NCI-H1694 (cell line): ENCODE measurements around the gene FABP7.
"Not testable (repeated sequence)": the region's sequence is repeated elsewhere in the genome, so short reads cannot be mapped to it uniquely, and the experiment has no call there.

Source experiments
- DNase-seq: peaks from one replicate; lab custom pipeline; 2025; lab: John Stamatoyannopoulos, UW

FABP7 gene

GRCh38 chr6:122779667-122780066 is at the start of gene FABP7:
FABP7 (plus strand) TSS chr6:122779716; CDS start chr6:122779795, 79 bp downstream.
- no peak for DNase-seq

GRCh38 chr6:122730334-122730733 is 49.2 kb upstream of the FABP7 start:
- no peak for DNase-seq

GRCh38 chr6:122730775-122731386 is 48.6 kb upstream of the FABP7 start:
- DNase-seq = peak; percentile 61

GRCh38 chr6:122733259-122733658 is 46.3 kb upstream of the FABP7 start:
- no peak for DNase-seq

- no peak for DNase-seq
Measured at GRCh38 chr6:122734529-122735395, 44.8 kb upstream of the FABP7 start.

GRCh38 chr6:122735582-122735981 is 43.9 kb upstream of the FABP7 start:
- peak; percentile 83 for DNase-seq

- DNase-seq = peak; percentile 72
Measured at GRCh38 chr6:122736163-122736562, 43.4 kb upstream of the FABP7 start.

GRCh38 chr6:122736616-122737015 is 42.9 kb upstream of the FABP7 start:
- DNase-seq = no peak

GRCh38 chr6:122740091-122740490 is 39.4 kb upstream of the FABP7 start:
- no peak for DNase-seq

GRCh38 chr6:122740936-122741335 is 38.6 kb upstream of the FABP7 start:
- DNase-seq = no peak

GRCh38 chr6:122744247-122744646 is 35.3 kb upstream of the FABP7 start:
- DNase-seq = not testable (repeated sequence)

- DNase-seq = not testable (repeated sequence)
Measured at GRCh38 chr6:122744856-122745255, 34.7 kb upstream of the FABP7 start.

- DNase-seq = no peak
Measured at GRCh38 chr6:122746688-122747087, 32.8 kb upstream of the FABP7 start.

GRCh38 chr6:122747573-122747972 is 31.9 kb upstream of the FABP7 start:
- no peak for DNase-seq

GRCh38 chr6:122748945-122749344 is 30.6 kb upstream of the FABP7 start:
- DNase-seq = not testable (repeated sequence)

- no peak for DNase-seq
Measured at GRCh38 chr6:122749451-122750050, 30.0 kb upstream of the FABP7 start.

GRCh38 chr6:122751326-122751725 is 28.2 kb upstream of the FABP7 start:
- DNase-seq = no peak

- DNase-seq = no peak
Measured at GRCh38 chr6:122752459-122752858, 27.1 kb upstream of the FABP7 start.

GRCh38 chr6:122753000-122753687 is 26.4 kb upstream of the FABP7 start:
- no peak for DNase-seq

GRCh38 chr6:122753688-122754056 is 25.8 kb upstream of the FABP7 start:
- DNase-seq = no peak

GRCh38 chr6:122754191-122754731 is 25.3 kb upstream of the FABP7 start:
- DNase-seq = no peak

GRCh38 chr6:122755901-122756300 is 23.6 kb upstream of the FABP7 start:
- no peak for DNase-seq
